PC-9 (cell line): ENCODE measurements around the gene PRKCH. TPM values are rescaled to one million over a fixed set of nuclear protein-coding genes. Genes with fewer than 3 reads are reported as not detected.

Experiments used
- BruUV-seq: library from RNA; stranded (reverse); fragments of 400-500 nt; replicated peaks from 2 replicates; lab custom pipeline; 2021; lab: Mats Ljungman, UMichigan
- CTCF ChIA-PET: fragments of 300-600 bp; sonication (Branson Sonifier 250); formaldehyde crosslinking; loops from one replicate; lab custom pipeline; 2022; ENCODE audit warnings: antibody characterized with exemption; lab: Charles Lee
- POLR2A ChIA-PET: fragments of 300-600 bp; sonication (Branson Sonifier 250); formaldehyde crosslinking; loops from one replicate; lab custom pipeline; 2022; ENCODE audit warnings: antibody characterized with exemption; ENCODE audit not compliant: unreplicated experiment; lab: Charles Lee
- DNase-seq, 2 experiments: peaks; one replicate each; pipeline versions ENCODE4 v3.0.0 to v3.0.0-alpha.2; 2015 to 2022; ENCODE audit warnings: mixed read lengths in 1 of 2
- H2AFZ ChIP-seq: fragments of 200-600 bp; sonication (generic); 2 replicates; pipeline ENCODE4 v1.8.1; 2017; ENCODE audit warnings: antibody characterized with exemption
- H3F3A ChIP-seq: fragments of 200-600 bp; sonication (generic); 2 replicates; pipeline ENCODE4 v1.8.1; 2017; ENCODE audit warnings: antibody characterized with exemption, mild to moderate bottlenecking, low read depth; ENCODE audit not compliant: insufficient read depth
- H3K27ac ChIP-seq: fragments of 200-600 bp; sonication (generic); 2 replicates; pipeline ENCODE4 v1.6.1; 2016; ENCODE audit warnings: mixed run types
- H3K27me3 ChIP-seq: fragments of 200-600 bp; sonication (generic); 2 replicates; pipeline ENCODE4 v1.6.1; 2016; ENCODE audit warnings: low read depth, mixed run types; ENCODE audit not compliant: insufficient read depth
- H3K36me3 ChIP-seq: fragments of 200-600 bp; sonication (generic); 2 replicates; pipeline ENCODE4 v1.6.1; 2016; ENCODE audit warnings: low read depth, mixed run types
- H3K4me1 ChIP-seq: fragments of 200-600 bp; sonication (generic); replicated peaks from 2 replicates; pipeline ENCODE4 v1.6.1; 2016; ENCODE audit warnings: mixed run types; ENCODE audit not compliant: insufficient read depth
- H3K4me2 ChIP-seq: fragments of 200-600 bp; sonication (generic); 2 replicates; pipeline ENCODE4 v1.6.1; 2017; ENCODE audit warnings: mixed run types
- H3K4me3 ChIP-seq: fragments of 200-600 bp; sonication (generic); 2 replicates; pipeline ENCODE4 v1.6.1; 2016; ENCODE audit warnings: mixed run types
- H3K79me2 ChIP-seq: fragments of 200-600 bp; sonication (generic); 2 replicates; pipeline ENCODE4 v1.6.1; 2017; ENCODE audit warnings: low read depth, mixed run types
- H3K9me2 ChIP-seq: fragments of 200-600 bp; sonication (generic); 2 replicates; pipeline ENCODE4 v1.8.1; 2017; ENCODE audit warnings: mild to moderate bottlenecking; ENCODE audit not compliant: insufficient read depth
- H3K9me3 ChIP-seq: fragments of 200-600 bp; sonication (generic); 2 replicates; pipeline ENCODE4 v1.8.1; 2016; ENCODE audit warnings: low read depth; ENCODE audit not compliant: insufficient read depth
- H4K20me1 ChIP-seq: fragments of 200-600 bp; sonication (generic); 2 replicates; pipeline ENCODE4 v1.8.1; 2017; ENCODE audit not compliant: insufficient read depth
- CTCF ChIP-seq: fragments of 200-600 bp; sonication (generic); conservative IDR thresholded peaks from 2 replicates; pipeline ENCODE4 v1.6.1; 2017; ENCODE audit warnings: mixed run types, antibody characterized with exemption, mild to moderate bottlenecking, moderate library complexity
- EZH2 ChIP-seq: fragments of 200-600 bp; sonication (generic); IDR thresholded peaks from 2 replicates; pipeline ENCODE4 v1.8.0; 2017; ENCODE audit warnings: antibody characterized with exemption, low read depth
- intact Hi-C: fragments of 100-400 bp; cut with micrococcal nuclease; formaldehyde crosslinking; loops from one replicate; pipeline ENCODE4 v1.10.0; 2022; ENCODE audit not compliant: unreplicated experiment
- total RNA-seq: library from RNA; stranded (reverse); gene quantifications from 2 replicates; pipeline ENCODE4 v1.2.3, GENCODE V29; 2021

PRKCH gene
- total RNA-seq, 1 experiment from 2014 or later = 32.4 TPM

- Histone ChIP-seq H3K36me3 (no peaks in the 10 kb centered on the region; the same call in 1 of the 2 replicates), H3K27me3 (no peaks in the 10 kb centered on the region), H3K9me3 (no peaks in the 10 kb centered on the region), H3K27ac (no peak overlapping the region), H2AFZ (no peak overlapping the region), H3K4me3 (no peak overlapping the region), H3K79me2 (peaks cover 18% of the 10 kb centered on the region; the same call in 1 of the 2 replicates), H3K9me2 (no peaks in the 10 kb centered on the region; the same call in 1 of the 2 replicates), H4K20me1 (no peaks in the 10 kb centered on the region), H3F3A (no peaks in the 10 kb centered on the region), H3K4me1 (no peaks in the 10 kb centered on the region), H3K4me2 (no peak overlapping the region)
- intact Hi-C loops = no loop called here
- DNase-seq = no peak
- TF ChIP-seq CTCF (no peak), EZH2 (no peak)
- CTCF ChIA-PET = no interaction called here
- BruUV-seq = no TSS peak
- POLR2A ChIA-PET = no interaction called here
Observed at GRCh38 chr14:61404637-61405036, 83.3 kb downstream of the PRKCH start.

GRCh38 chr14:61406198-61406597 is 84.8 kb downstream of the PRKCH start:
- no peaks in the 10 kb centered on the region for H4K20me1 ChIP-seq
- no peak overlapping the region for H3K4me3 ChIP-seq
- H3K9me2 ChIP-seq = no peaks in the 10 kb centered on the region
- POLR2A ChIA-PET = no interaction called here
- H3K9me3 ChIP-seq = no peaks in the 10 kb centered on the region
- H3K4me2 ChIP-seq = no peak overlapping the region
- H3K27me3 ChIP-seq = no peaks in the 10 kb centered on the region
- no peak for TF ChIP-seq CTCF
- CTCF ChIA-PET = no interaction called here
- no peak overlapping the region for H2AFZ ChIP-seq
- BruUV-seq = no TSS peak
- H3K36me3 ChIP-seq = no peaks in the 10 kb centered on the region; the same call in 1 of the 2 replicates
- peaks cover 18% of the 10 kb centered on the region; the same call in 1 of the 2 replicates for H3K79me2 ChIP-seq
- no peak for DNase-seq
- intact Hi-C loops = no loop called here
- no peaks in the 10 kb centered on the region for H3F3A ChIP-seq
- no peaks in the 10 kb centered on the region for H3K4me1 ChIP-seq
- H3K27ac ChIP-seq = no peak overlapping the region

- no TSS peak for BruUV-seq
- ChIA-PET POLR2A (no interaction called here), CTCF (no interaction called here)
- Histone ChIP-seq H3K4me2 (no peak overlapping the region), H3K4me3 (no peak overlapping the region), H3K4me1 (no peaks in the 10 kb centered on the region), H3K36me3 (no peaks in the 10 kb centered on the region; the same call in 1 of the 2 replicates), H3K27me3 (no peaks in the 10 kb centered on the region), H3K9me2 (no peaks in the 10 kb centered on the region), H3F3A (no peaks in the 10 kb centered on the region), H3K9me3 (no peaks in the 10 kb centered on the region), H4K20me1 (no peaks in the 10 kb centered on the region), H3K79me2 (peaks cover 18% of the 10 kb centered on the region; the same call in 1 of the 2 replicates), H3K27ac (no peak overlapping the region), H2AFZ (no peak overlapping the region)
- TF ChIP-seq CTCF (no peak), EZH2 (no peak)
- intact Hi-C loops = no loop called here
- DNase-seq = no peak
Observed at GRCh38 chr14:61406675-61407074, 85.3 kb downstream of the PRKCH start.
